WTC11 (cell line): Measurements from ENCODE around the gene ZNF221. TPM values are rescaled to one million over a fixed set of nuclear protein-coding genes. Genes with fewer than 3 reads are reported as not detected.

ENCODE experiments used
- E2F4 ChIP-seq: sonication (generic); formaldehyde crosslinking; IDR thresholded peaks from 2 replicates; pipeline ENCODE4 v1.8.1; 2022; ENCODE audit warnings: low read depth, mild to moderate bottlenecking, moderate library complexity, missing genetic modification reagents, borderline replicate concordance
- EMX1 ChIP-seq: fragments of 250-450 bp; sonication (Bioruptor Pico); IDR thresholded peaks from 2 replicates; pipeline ENCODE4 v1.8.0; 2021; ENCODE audit warnings: mild to moderate bottlenecking
- FOXP1 ChIP-seq: sonication (generic); formaldehyde crosslinking; IDR thresholded peaks from 2 replicates; pipeline ENCODE4 v1.8.0; 2022; ENCODE audit warnings: missing genetic modification reagents, mild to moderate bottlenecking, moderate library complexity, borderline replicate concordance
- GTF2I ChIP-seq: fragments of 250-450 bp; sonication (Bioruptor Pico); conservative IDR thresholded peaks from 2 replicates; pipeline ENCODE4 v1.4.0; 2021; ENCODE audit warnings: mild to moderate bottlenecking
- KAT7 ChIP-seq: sonication (generic); formaldehyde crosslinking; IDR thresholded peaks from 2 replicates; pipeline ENCODE4 v1.8.1; 2023; ENCODE audit warnings: missing genetic modification reagents, mild to moderate bottlenecking, borderline replicate concordance
- MAX ChIP-seq: sonication (generic); formaldehyde crosslinking; IDR thresholded peaks from 2 replicates; pipeline ENCODE4 v1.8.0; 2022; ENCODE audit warnings: mild to moderate bottlenecking, missing genetic modification reagents
- MLX ChIP-seq: sonication (generic); formaldehyde crosslinking; IDR thresholded peaks from 2 replicates; pipeline ENCODE4 v1.8.1; 2023; ENCODE audit warnings: mild to moderate bottlenecking, missing genetic modification reagents, moderate library complexity
- MXD4 ChIP-seq: fragments of 250-450 bp; sonication (Bioruptor Pico); IDR thresholded peaks from 2 replicates; pipeline ENCODE4 v1.8.0; 2021; ENCODE audit warnings: mild to moderate bottlenecking, moderate library complexity, borderline replicate concordance
- NR2C2 ChIP-seq: sonication (generic); formaldehyde crosslinking; IDR thresholded peaks from 2 replicates; pipeline ENCODE4 v1.8.0; 2022; ENCODE audit warnings: mild to moderate bottlenecking, missing genetic modification reagents
- NR3C1 ChIP-seq: sonication (generic); formaldehyde crosslinking; conservative IDR thresholded peaks from 2 replicates; pipeline ENCODE4 v1.8.1; 2023; ENCODE audit warnings: low read depth, mild to moderate bottlenecking, missing genetic modification reagents
- RELA ChIP-seq: sonication (generic); formaldehyde crosslinking; IDR thresholded peaks from 2 replicates; pipeline ENCODE4 v1.8.1; 2022; ENCODE audit warnings: missing genetic modification reagents, mild to moderate bottlenecking, borderline replicate concordance
- TEAD4 ChIP-seq: sonication (generic); formaldehyde crosslinking; IDR thresholded peaks from 2 replicates; pipeline ENCODE4 v1.8.0; 2022; ENCODE audit warnings: mild to moderate bottlenecking, missing genetic modification reagents
- USF1 ChIP-seq: sonication (generic); formaldehyde crosslinking; IDR thresholded peaks from 2 replicates; pipeline ENCODE4 v1.8.0; 2022; ENCODE audit warnings: mild to moderate bottlenecking, missing genetic modification reagents
- ZBTB43 ChIP-seq: sonication (generic); formaldehyde crosslinking; IDR thresholded peaks from 2 replicates; pipeline ENCODE4 v1.8.1; 2023; ENCODE audit warnings: mild to moderate bottlenecking, missing genetic modification reagents
- ZNF423 ChIP-seq: fragments of 250-450 bp; sonication (Bioruptor Pico); IDR thresholded peaks from 2 replicates; pipeline ENCODE4 v2.1.2; 2022; ENCODE audit warnings: mild to moderate bottlenecking, moderate library complexity
- ZNF532 ChIP-seq: fragments of 250-450 bp; sonication (Bioruptor Pico); IDR thresholded peaks from 2 replicates; pipeline ENCODE4 v1.9.0; 2021; ENCODE audit warnings: mild to moderate bottlenecking, borderline replicate concordance
- total RNA-seq: library from RNA; stranded (reverse); gene quantifications from 3 replicates; pipeline ENCODE4 v1.2.3, GENCODE V29; 2021

ZNF221 gene
- total RNA-seq, 1 experiment from 2014 or later, result 7.6 TPM

GRCh38 chr19:43934055-43934984 is 16.7 kb upstream of the ZNF221 start (continued):
- no peak for TF ChIP-seq ZNF532 (CRISPR knock-in tag)
- TF ChIP-seq TEAD4 (CRISPR knock-in tag), result no peak
- TF ChIP-seq MAX (CRISPR knock-in tag), result no peak
- TF ChIP-seq ZNF423 (CRISPR knock-in tag), result no peak
- TF ChIP-seq NR3C1, result no peak
- no peak for TF ChIP-seq KAT7 (CRISPR knock-in tag)
- no peak for TF ChIP-seq NR2C2 (CRISPR knock-in tag)
- no peak for TF ChIP-seq USF1 (CRISPR knock-in tag)
- TF ChIP-seq MLX (CRISPR knock-in tag), result no peak
- TF ChIP-seq EMX1 (CRISPR knock-in tag), result no peak
- TF ChIP-seq FOXP1 (CRISPR knock-in tag), result no peak
- no peak for TF ChIP-seq MXD4
- no peak for TF ChIP-seq GTF2I (CRISPR knock-in tag)
- TF ChIP-seq E2F4 (CRISPR knock-in tag), result no peak
- TF ChIP-seq RELA (CRISPR knock-in tag), result no peak
- TF ChIP-seq ZBTB43, result no peak
